DLD1 (cell line): ENCODE results near the gene ZBED4.

Experiments used
- in situ Hi-C: cut with HindIII; loops from 2 replicates; pipeline ENCODE4 v1.10.0; 2017; ENCODE audit warnings: low sequenced_read_pairs

The ZBED4 gene

GRCh38 chr22:49825944-49826602 is 27.6 kb upstream of the ZBED4 start:
- in situ Hi-C loops = no loop called here

- in situ Hi-C loops = no loop called here
Measured at GRCh38 chr22:49826603-49827270, 26.9 kb upstream of the ZBED4 start.

- in situ Hi-C loops = no loop called here
Measured at GRCh38 chr22:49827271-49827852, 26.3 kb upstream of the ZBED4 start.

- in situ Hi-C loops = no loop called here
Measured at GRCh38 chr22:49827853-49828598, 25.6 kb upstream of the ZBED4 start, which contains the start of gene BRD1. TSS of gene BRD1 (minus strand) at chr22:49827873. CDS start at chr22:49824317, 3,556 bp downstream.

- in situ Hi-C loops = no loop called here
Measured at GRCh38 chr22:49828599-49828965, 25.1 kb upstream of the ZBED4 start.

- in situ Hi-C loops = no loop called here
Measured at GRCh38 chr22:49829044-49829853, 24.4 kb upstream of the ZBED4 start.

- in situ Hi-C loops = no loop called here
Measured at GRCh38 chr22:49833340-49834007, 20.2 kb upstream of the ZBED4 start.

- in situ Hi-C loops = no loop called here
Measured at GRCh38 chr22:49838771-49839717, 14.6 kb upstream of the ZBED4 start.

- in situ Hi-C loops = no loop called here
Measured at GRCh38 chr22:49845241-49845640, 8.4 kb upstream of the ZBED4 start.

GRCh38 chr22:49845666-49846459 is 7.8 kb upstream of the ZBED4 start:
- in situ Hi-C loops = no loop called here

GRCh38 chr22:49847751-49848689 is 5.6 kb upstream of the ZBED4 start:
- in situ Hi-C loops = no loop called here

- in situ Hi-C loops = no loop called here
Measured at GRCh38 chr22:49848690-49849160, 4.9 kb upstream of the ZBED4 start.

GRCh38 chr22:49849161-49850020 is 4.3 kb upstream of the ZBED4 start:
- in situ Hi-C loops = no loop called here

GRCh38 chr22:49850021-49850911 is 3.4 kb upstream of the ZBED4 start:
- in situ Hi-C loops = no loop called here
